OCI-LY1 (cell line): ENCODE measurements around the gene TRIM43B.
"Not testable (repeated sequence)": the region's sequence is repeated elsewhere in the genome, so short reads cannot be mapped to it uniquely, and the experiment has no call there.

Experiments
- CTCF ChIP-seq: fragments of 200-600 bp; sonication (generic), shearing (Covaris generic); IDR thresholded peaks from 2 replicates; pipeline ENCODE4 v1.5.1; 2017; ENCODE audit warnings: mild to moderate bottlenecking, antibody characterized with exemption, low read length, moderate library complexity, mixed read lengths
- EZH2 ChIP-seq: fragments of 200-600 bp; sonication (generic), shearing (Covaris generic); IDR thresholded peaks from 2 replicates; pipeline ENCODE4 v1.8.0; 2017; ENCODE audit warnings: borderline replicate concordance, mixed run types, mild to moderate bottlenecking, antibody characterized with exemption, low read length, moderate library complexity, mixed read lengths

DNA sequence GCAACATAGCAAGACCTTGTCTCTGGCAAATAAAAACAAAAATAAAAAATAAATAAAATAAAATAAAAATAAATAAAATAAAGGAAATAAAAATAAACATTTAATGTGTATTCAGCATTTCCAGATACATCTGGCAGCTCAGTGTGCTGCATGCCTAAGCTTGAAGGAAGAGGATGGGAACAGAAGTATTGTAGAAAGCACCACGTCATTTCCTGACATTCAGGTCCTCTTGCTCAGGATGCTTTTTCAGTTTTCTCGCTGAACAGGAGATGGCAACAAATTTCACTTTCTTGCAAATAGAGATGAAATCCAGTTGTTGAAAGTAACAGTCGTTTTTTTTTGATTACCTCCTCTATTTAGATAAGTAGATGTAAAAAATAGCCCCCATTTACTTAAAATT, 21.3 kb downstream of the TRIM43B start:
- not testable (repeated sequence) for TF ChIP-seq CTCF, EZH2
